ENCODE measurements around the gene PBX3.

DNA sequence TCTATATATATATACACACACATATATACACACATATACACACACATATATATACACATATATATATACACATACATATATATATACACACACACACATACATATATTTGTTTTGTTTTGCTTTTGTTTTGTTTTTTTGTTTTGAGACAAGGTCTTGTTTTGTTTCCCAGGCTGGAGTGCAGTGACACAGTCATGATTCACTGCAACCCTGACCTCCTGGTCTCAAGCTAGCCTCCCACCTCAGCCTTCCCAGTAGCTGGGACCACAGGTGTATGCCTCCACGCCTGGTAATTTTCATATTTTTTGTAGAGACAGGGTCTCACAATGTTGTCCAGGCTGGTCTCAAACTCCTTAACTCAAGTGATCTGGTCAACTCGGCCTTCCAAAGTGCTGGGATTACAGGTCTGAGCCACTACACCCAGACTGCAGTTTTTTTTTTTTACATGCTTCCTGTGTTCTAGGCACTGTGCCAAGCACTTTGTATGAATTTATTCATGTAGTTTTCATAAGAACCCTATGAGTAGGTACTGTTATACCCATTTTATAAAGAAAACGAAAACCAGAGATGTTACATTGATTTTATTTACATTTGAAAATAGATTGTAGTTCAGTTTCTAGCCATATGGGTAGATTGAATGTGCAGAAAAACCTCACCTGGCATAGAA lies 120.7 kb downstream of the PBX3 start:
- TF ChIP-seq, protein P1, sequence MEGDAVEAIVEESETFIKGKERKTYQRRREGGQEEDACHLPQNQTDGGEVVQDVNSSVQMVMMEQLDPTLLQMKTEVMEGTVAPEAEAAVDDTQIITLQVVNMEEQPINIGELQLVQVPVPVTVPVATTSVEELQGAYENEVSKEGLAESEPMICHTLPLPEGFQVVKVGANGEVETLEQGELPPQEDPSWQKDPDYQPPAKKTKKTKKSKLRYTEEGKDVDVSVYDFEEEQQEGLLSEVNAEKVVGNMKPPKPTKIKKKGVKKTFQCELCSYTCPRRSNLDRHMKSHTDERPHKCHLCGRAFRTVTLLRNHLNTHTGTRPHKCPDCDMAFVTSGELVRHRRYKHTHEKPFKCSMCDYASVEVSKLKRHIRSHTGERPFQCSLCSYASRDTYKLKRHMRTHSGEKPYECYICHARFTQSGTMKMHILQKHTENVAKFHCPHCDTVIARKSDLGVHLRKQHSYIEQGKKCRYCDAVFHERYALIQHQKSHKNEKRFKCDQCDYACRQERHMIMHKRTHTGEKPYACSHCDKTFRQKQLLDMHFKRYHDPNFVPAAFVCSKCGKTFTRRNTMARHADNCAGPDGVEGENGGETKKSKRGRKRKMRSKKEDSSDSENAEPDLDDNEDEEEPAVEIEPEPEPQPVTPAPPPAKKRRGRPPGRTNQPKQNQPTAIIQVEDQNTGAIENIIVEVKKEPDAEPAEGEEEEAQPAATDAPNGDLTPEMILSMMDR (IDR thresholded peaks at IDR 0.05) = no peak
- TF ChIP-seq POLR2A (IDR thresholded peaks at IDR 0.05) = no peak
